GM23248 (cell line): ENCODE results near the gene PTPN7. TPM values are rescaled to one million over a fixed set of nuclear protein-coding genes. Genes with fewer than 3 reads are reported as not detected.
A peak's percentile ranks its signal among the peaks of the same experiment; 100 is the strongest.

Experiments
- DNase-seq: peaks from one replicate; pipeline ENCODE4 v3.0.0-alpha.2; 2015
- H2AFZ ChIP-seq: fragments of 200-600 bp; sonication (generic); 2 replicates; pipeline ENCODE4 v1.6.1; 2016; ENCODE audit warnings: antibody characterized with exemption
- H3F3A ChIP-seq: fragments of 200-600 bp; sonication (generic); 2 replicates; pipeline ENCODE4 v1.6.1; 2016; ENCODE audit warnings: mild to moderate bottlenecking, antibody characterized with exemption, mixed run types; ENCODE audit not compliant: insufficient read depth
- H3K27ac ChIP-seq: fragments of 200-600 bp; sonication (generic); 2 replicates; pipeline ENCODE4 v1.5.1; 2016; ENCODE audit warnings: mild to moderate bottlenecking
- H3K27me3 ChIP-seq: fragments of 200-600 bp; sonication (generic); replicated peaks from 2 replicates; pipeline ENCODE4 v1.6.1; 2016; ENCODE audit warnings: mild to moderate bottlenecking; ENCODE audit not compliant: insufficient read depth
- H3K36me3 ChIP-seq: fragments of 200-600 bp; sonication (generic); 2 replicates; pipeline ENCODE4 v1.6.1; 2016; ENCODE audit warnings: low read depth, mild to moderate bottlenecking
- H3K4me1 ChIP-seq: fragments of 200-600 bp; sonication (generic); 2 replicates; pipeline ENCODE4 v1.6.1; 2016; ENCODE audit warnings: mild to moderate bottlenecking; ENCODE audit not compliant: insufficient read depth
- H3K4me2 ChIP-seq: fragments of 200-600 bp; sonication (generic); one replicate; pipeline ENCODE4 v1.6.1; 2016; ENCODE audit warnings: mild to moderate bottlenecking; ENCODE audit not compliant: unreplicated experiment
- H3K4me3 ChIP-seq: fragments of 200-600 bp; sonication (generic); 2 replicates; pipeline ENCODE4 v1.5.1; 2016; ENCODE audit warnings: mild to moderate bottlenecking
- H3K79me2 ChIP-seq: fragments of 200-600 bp; sonication (generic); 2 replicates; pipeline ENCODE4 v1.6.1; 2016; ENCODE audit warnings: mild to moderate bottlenecking; ENCODE audit not compliant: insufficient read depth
- H3K9ac ChIP-seq: fragments of 200-600 bp; sonication (generic); 2 replicates; pipeline ENCODE4 v1.6.1; 2016; ENCODE audit warnings: mild to moderate bottlenecking
- H3K9me2 ChIP-seq: fragments of 200-600 bp; sonication (generic); 2 replicates; pipeline ENCODE4 v1.6.1; 2016; ENCODE audit warnings: mixed run types, mild to moderate bottlenecking, moderate library complexity; ENCODE audit not compliant: insufficient read depth
- H3K9me3 ChIP-seq: fragments of 200-600 bp; sonication (generic); one replicate; pipeline ENCODE4 v1.6.1; 2017; ENCODE audit warnings: low read depth
- H4K20me1 ChIP-seq: fragments of 200-600 bp; sonication (generic); 2 replicates; pipeline ENCODE4 v1.6.0; 2016; ENCODE audit not compliant: insufficient read depth
- EZH2 ChIP-seq: fragments of 200-600 bp; sonication (generic); IDR thresholded peaks from 2 replicates; pipeline ENCODE4 v1.6.1; 2018; ENCODE audit warnings: antibody characterized with exemption, mild to moderate bottlenecking; ENCODE audit not compliant: insufficient read depth, poor library complexity, severe bottlenecking
- EZH2phosphoT487 ChIP-seq: fragments of 200-600 bp; sonication (generic); IDR thresholded peaks from 2 replicates; pipeline ENCODE4 v1.6.1; 2018; ENCODE audit warnings: antibody characterized with exemption, moderate library complexity, mild to moderate bottlenecking, low read depth; ENCODE audit not compliant: insufficient read depth
- WGBS, 2 experiments: methylation state at CpG; one replicate each; pipeline ENCODE4 v1.1.6; 2015 to 2017; ENCODE audit warnings: low lambda C conversion rate in 2 of 2, low coverage in 1 of 2; ENCODE audit errors: missing lambda C conversion rate in 2 of 2; 5-methylcytosine and 5-hydroxymethylcytosine counted together
- in situ Hi-C: fragments of 300-500 bp; cut with MboI; formaldehyde crosslinking; loops from 2 replicates; pipeline ENCODE4 v1.15.0; 2020
- polyA plus RNA-seq: library from polyadenylated mRNA; unstranded; fragments of >200 nt; fragmentation: Nextera tagmentation; extraction: Ambion mirVana; gene quantifications from 2 replicates; pipeline ENCODE4 v1.2.1, GENCODE V29; 2016
- total RNA-seq: library from RNA; depleted of rRNA; stranded (reverse); fragments of >200 nt; shearing (Covaris generic); gene quantifications from 2 replicates; pipeline ENCODE4 v1.2.3, GENCODE V29; 2014

Gene PTPN7
- total and polyA plus RNA-seq, 2 experiments from 2014 or later, result not detected

- H3K79me2 ChIP-seq, result peaks cover 70% of the 10 kb centered on the region
- in situ Hi-C loops, result no loop called here
Observed at GRCh38 chr1:202140833-202141232, 19.6 kb downstream of the PTPN7 start.

GRCh38 chr1:202135221-202135721 is 25.1 kb downstream of the PTPN7 start:
- no peak overlapping the region for H3K4me2 ChIP-seq
- H3K9me3 ChIP-seq, result no peaks in the 10 kb centered on the region
- H3K4me3 ChIP-seq, result no peak overlapping the region
- H3K9me2 ChIP-seq, result no peaks in the 10 kb centered on the region
- H3K36me3 ChIP-seq, result peaks cover 4% of the 10 kb centered on the region; the same call in 1 of the 2 replicates
- DNase-seq, result peak; percentile 78
- H3F3A ChIP-seq, result no peaks in the 10 kb centered on the region; the same call in 1 of the 2 replicates
- no peak overlapping the region for H2AFZ ChIP-seq
- no peak for TF ChIP-seq EZH2
- no peak for TF ChIP-seq EZH2phosphoT487
- no peaks in the 10 kb centered on the region for H3K4me1 ChIP-seq
- no peak overlapping the region for H3K9ac ChIP-seq
- H3K27ac ChIP-seq, result no peak overlapping the region
- in situ Hi-C loops, result no loop called here
- no peaks in the 10 kb centered on the region for H3K27me3 ChIP-seq
- peaks cover 22% of the 10 kb centered on the region for H3K79me2 ChIP-seq
- WGBS, 2 experiments, result 37% methylated on average over 15 of the region's 15 CpGs
- no peaks in the 10 kb centered on the region; the same call in 1 of the 2 replicates for H4K20me1 ChIP-seq

More at GRCh38 chr1:202140833-202141232, 19.6 kb downstream of the PTPN7 start:
- TF ChIP-seq EZH2phosphoT487 (no peak), EZH2 (no peak)
- Histone ChIP-seq H3K27me3 (no peaks in the 10 kb centered on the region), H3K27ac (no peak overlapping the region), H3K9me3 (no peaks in the 10 kb centered on the region), H3K9me2 (no peaks in the 10 kb centered on the region), H2AFZ (no peak overlapping the region), H4K20me1 (peaks cover 10% of the 10 kb centered on the region), H3K4me3 (no peak overlapping the region), H3K9ac (no peak overlapping the region), H3K4me1 (peaks cover 6% of the 10 kb centered on the region; the same call in 1 of the 2 replicates), H3F3A (no peaks in the 10 kb centered on the region; the same call in 1 of the 2 replicates), H3K4me2 (no peak overlapping the region), H3K36me3 (no peaks in the 10 kb centered on the region)
- no peak for DNase-seq
- 72 to 74% methylated on average over 4 of the region's 4 CpGs for WGBS, 2 experiments

GRCh38 chr1:202134645-202135172 is 25.7 kb downstream of the PTPN7 start:
- whole genome bisulfite sequencing, 2 experiments, result 77 to 81% methylated on average over 13 of the region's 13 CpGs
- H3K27me3 ChIP-seq, result no peaks in the 10 kb centered on the region
- in situ Hi-C loops, result no loop called here

DNA sequence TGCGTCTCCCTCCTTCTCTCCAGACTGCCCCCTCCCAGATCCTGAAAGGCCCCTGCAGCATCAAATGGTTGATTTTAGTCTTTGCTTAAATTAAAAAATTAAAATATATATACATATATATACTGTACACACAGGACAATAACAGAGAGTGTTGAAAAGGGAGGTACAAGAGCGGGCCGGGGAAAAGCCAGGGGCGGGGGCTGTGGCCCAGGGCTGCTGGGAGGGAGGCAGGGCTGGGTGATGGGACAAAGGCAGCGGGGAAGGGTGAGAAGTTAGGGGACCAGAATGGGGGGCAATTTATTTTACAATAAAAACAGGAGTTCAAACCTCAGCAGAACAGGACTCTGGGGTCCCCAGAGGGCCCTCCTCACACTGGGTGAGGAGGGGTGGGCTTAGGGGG is 26.4 kb downstream of the PTPN7 start:
- H3F3A ChIP-seq, result no peaks in the 10 kb centered on the region; the same call in 1 of the 2 replicates
- no peak overlapping the region for H2AFZ ChIP-seq
- H3K27ac ChIP-seq, result no peak overlapping the region
- H3K36me3 ChIP-seq, result peaks cover 4% of the 10 kb centered on the region; the same call in 1 of the 2 replicates
- H3K9ac ChIP-seq, result no peak overlapping the region
- DNase-seq, result no peak
- no peaks in the 10 kb centered on the region; the same call in 1 of the 2 replicates for H4K20me1 ChIP-seq
- 93 to 97% methylated on average over 5 of the region's 5 CpGs for WGBS, 2 experiments
- H3K27me3 ChIP-seq, result no peaks in the 10 kb centered on the region
- no peaks in the 10 kb centered on the region for H3K9me2 ChIP-seq
- peaks cover 10% of the 10 kb centered on the region for H3K79me2 ChIP-seq
- in situ Hi-C loops, result no loop called here
- no peaks in the 10 kb centered on the region for H3K9me3 ChIP-seq
- no peak for TF ChIP-seq EZH2
- no peak for TF ChIP-seq EZH2phosphoT487
- H3K4me1 ChIP-seq, result no peaks in the 10 kb centered on the region
- H3K4me3 ChIP-seq, result no peak overlapping the region
- no peak overlapping the region for H3K4me2 ChIP-seq

More at GRCh38 chr1:202134645-202135172, 25.7 kb downstream of the PTPN7 start:
- H3K79me2 ChIP-seq, result peaks cover 16% of the 10 kb centered on the region
- H3F3A ChIP-seq, result no peaks in the 10 kb centered on the region; the same call in 1 of the 2 replicates
- H3K36me3 ChIP-seq, result peaks cover 4% of the 10 kb centered on the region; the same call in 1 of the 2 replicates
- H3K4me2 ChIP-seq, result no peak overlapping the region
- no peaks in the 10 kb centered on the region for H3K9me2 ChIP-seq
- no peak overlapping the region for H3K9ac ChIP-seq
- H4K20me1 ChIP-seq, result no peaks in the 10 kb centered on the region; the same call in 1 of the 2 replicates
- no peak for TF ChIP-seq EZH2
- TF ChIP-seq EZH2phosphoT487, result no peak
- H2AFZ ChIP-seq, result no peak overlapping the region
- H3K27ac ChIP-seq, result no peak overlapping the region
- H3K9me3 ChIP-seq, result no peaks in the 10 kb centered on the region
- H3K4me1 ChIP-seq, result no peaks in the 10 kb centered on the region
- H3K4me3 ChIP-seq, result no peak overlapping the region
- DNase-seq, result no peak
